GM23338 (cell line): ENCODE data around the gene MAP4K4. TPM values are rescaled to one million over a fixed set of nuclear protein-coding genes. Genes with fewer than 3 reads are reported as not detected.
A peak's percentile ranks its signal among the peaks of the same experiment; 100 is the strongest.

Source experiments
- ATAC-seq: fragments of 200-7000 bp; cut with Tn5 transposase; 3 replicates; pipeline ENCODE4 v1.9.1; 2020
- DNase-seq: peaks from one replicate; pipeline ENCODE4 v3.0.0-alpha.2; 2015; ENCODE audit warnings: low spot score
- H2AFZ ChIP-seq: fragments of 200-600 bp; sonication (generic); 2 replicates; pipeline ENCODE4 v1.8.0; 2016; ENCODE audit warnings: antibody characterized with exemption, mild to moderate bottlenecking, moderate library complexity
- H3F3A ChIP-seq: fragments of 200-600 bp; sonication (generic); replicated peaks from 2 replicates; pipeline ENCODE4 v1.8.0; 2017; ENCODE audit warnings: antibody characterized with exemption, mixed run types, low read depth
- H3K27ac ChIP-seq: fragments of 200-600 bp; sonication (generic); 2 replicates; pipeline ENCODE4 v1.6.1; 2016; ENCODE audit warnings: low read depth
- H3K27me3 ChIP-seq: fragments of 200-600 bp; sonication (generic); 2 replicates; pipeline ENCODE4 v1.8.0; 2016; ENCODE audit warnings: mild to moderate bottlenecking, mixed run types, moderate library complexity; ENCODE audit not compliant: insufficient read depth
- H3K36me3 ChIP-seq: fragments of 200-600 bp; sonication (generic); 2 replicates; pipeline ENCODE4 v1.8.0; 2016; ENCODE audit warnings: mild to moderate bottlenecking; ENCODE audit not compliant: insufficient read depth
- H3K4me1 ChIP-seq: fragments of 200-600 bp; sonication (generic); 2 replicates; pipeline ENCODE4 v1.8.0; 2016; ENCODE audit warnings: mild to moderate bottlenecking, moderate library complexity; ENCODE audit not compliant: insufficient read depth
- H3K4me2 ChIP-seq: fragments of 200-600 bp; sonication (generic); 2 replicates; pipeline ENCODE4 v1.7.1; 2017; ENCODE audit warnings: mixed run types
- H3K4me3 ChIP-seq: fragments of 200-600 bp; sonication (generic); 2 replicates; pipeline ENCODE4 v1.6.1; 2016; ENCODE audit warnings: mixed run types
- H3K79me2 ChIP-seq: fragments of 200-600 bp; sonication (generic); replicated peaks from 2 replicates; pipeline ENCODE4 v1.8.0; 2017; ENCODE audit warnings: mild to moderate bottlenecking; ENCODE audit not compliant: insufficient read depth
- H3K9me2 ChIP-seq: fragments of 200-600 bp; sonication (generic); 2 replicates; pipeline ENCODE4 v1.8.0; 2017; ENCODE audit not compliant: insufficient read depth
- H4K20me1 ChIP-seq: fragments of 200-600 bp; sonication (generic); replicated peaks from 2 replicates; pipeline ENCODE4 v1.8.0; 2017; ENCODE audit warnings: mild to moderate bottlenecking; ENCODE audit not compliant: insufficient read depth
- H3K27ac Mint-ChIP-seq: 2 replicates; pipeline ENCODE4 v1.8.0; 2020; ENCODE audit warnings: inconsistent platforms, mild to moderate bottlenecking, moderate library complexity, mixed read lengths
- H3K27me3 Mint-ChIP-seq: 3 replicates; pipeline ENCODE4 v1.8.0; 2022; ENCODE audit warnings: low read depth, mild to moderate bottlenecking, moderate library complexity, mixed read lengths, inconsistent platforms; ENCODE audit not compliant: insufficient read depth, poor library complexity
- H3K36me3 Mint-ChIP-seq: 3 replicates; pipeline ENCODE4 v1.8.0; 2021; ENCODE audit warnings: low read depth, mild to moderate bottlenecking, inconsistent platforms, moderate library complexity, mixed read lengths
- H3K4me1 Mint-ChIP-seq: 3 replicates; pipeline ENCODE4 v1.8.0; 2020; ENCODE audit warnings: mild to moderate bottlenecking, inconsistent platforms, mixed read lengths
- H3K4me3 Mint-ChIP-seq: 3 replicates; pipeline ENCODE4 v1.8.0; 2021; ENCODE audit warnings: moderate library complexity, mild to moderate bottlenecking, inconsistent platforms, mixed read lengths
- H3K9me3 Mint-ChIP-seq: 3 replicates; pipeline ENCODE4 v1.8.0; 2020; ENCODE audit warnings: moderate library complexity, mild to moderate bottlenecking, inconsistent platforms, mixed read lengths
- CREB1 ChIP-seq: fragments of 250-450 bp; sonication (Bioruptor Pico); IDR thresholded peaks from 2 replicates; pipeline ENCODE4 v1.5.0; 2020; ENCODE audit warnings: low read depth, mild to moderate bottlenecking, moderate library complexity
- EZH2 ChIP-seq: fragments of 200-600 bp; sonication (generic); IDR thresholded peaks from one replicate; pipeline ENCODE4 v1.8.0; 2017; ENCODE audit warnings: antibody characterized with exemption, mild to moderate bottlenecking, low read depth; ENCODE audit not compliant: unreplicated experiment
- EZH2phosphoT487 ChIP-seq: fragments of 200-600 bp; sonication (generic); IDR thresholded peaks from one replicate; pipeline ENCODE4 v1.8.1; 2018; ENCODE audit warnings: antibody characterized with exemption; ENCODE audit not compliant: unreplicated experiment
- JUNB ChIP-seq: IDR thresholded peaks from one replicate; pipeline ENCODE4 v1.6.1; 2016; ENCODE audit warnings: antibody characterized with exemption; ENCODE audit not compliant: unreplicated experiment
- NANOG ChIP-seq: IDR thresholded peaks from 2 replicates; pipeline ENCODE4 v1.6.1; 2016; ENCODE audit warnings: antibody characterized with exemption, borderline replicate concordance
- POLR2AphosphoS5 ChIP-seq: IDR thresholded peaks from 2 replicates; pipeline ENCODE4 v1.6.1; 2016; ENCODE audit warnings: antibody characterized with exemption, low read depth
- ZNF114 ChIP-seq: fragments of 250-450 bp; sonication (Bioruptor Pico); IDR thresholded peaks from 2 replicates; pipeline ENCODE4 v1.5.0; 2020; ENCODE audit warnings: mild to moderate bottlenecking, moderate library complexity
- ZNF331 ChIP-seq: fragments of 250-450 bp; sonication (Bioruptor Pico); IDR thresholded peaks from 2 replicates; pipeline ENCODE4 v1.5.0; 2020; ENCODE audit warnings: low read depth, mild to moderate bottlenecking, moderate library complexity
- polyA plus RNA-seq: library from polyadenylated mRNA; unstranded; fragments of >200 nt; fragmentation: Nextera tagmentation; extraction: Ambion mirVana; gene quantifications from 2 replicates; pipeline ENCODE4 v1.2.1, GENCODE V29; 2016
- total RNA-seq: library from RNA; depleted of rRNA; stranded (reverse); fragments of >200 nt; shearing (Covaris generic); gene quantifications from 2 replicates; pipeline ENCODE4 v1.2.3, GENCODE V29; 2014
- TF ChIP-seq, protein P1 (sequence below), 2 experiments: fragments of 200-600 bp in 1 of 2; sonication (generic) in 1 of 2; conservative IDR thresholded peaks; 2 replicates each; pipeline versions ENCODE4 v1.5.1 to v1.6.1; 2016 to 2017; ENCODE audit warnings: antibody characterized with exemption in 2 of 2, low read depth in 2 of 2, mild to moderate bottlenecking in 2 of 2, moderate library complexity in 1 of 2
- TF ChIP-seq, protein P2 (sequence below): IDR thresholded peaks from one replicate; pipeline ENCODE4 v1.6.1; 2018; ENCODE audit warnings: antibody characterized with exemption; ENCODE audit not compliant: unreplicated experiment
- TF ChIP-seq, protein P3 (sequence below): IDR thresholded peaks from 2 replicates; pipeline ENCODE4 v1.6.1; 2016; ENCODE audit warnings: antibody characterized with exemption

The MAP4K4 gene
- total and polyA plus RNA-seq, 2 experiments from 2014 or later: 34.6 to 99.2 TPM

DNA sequence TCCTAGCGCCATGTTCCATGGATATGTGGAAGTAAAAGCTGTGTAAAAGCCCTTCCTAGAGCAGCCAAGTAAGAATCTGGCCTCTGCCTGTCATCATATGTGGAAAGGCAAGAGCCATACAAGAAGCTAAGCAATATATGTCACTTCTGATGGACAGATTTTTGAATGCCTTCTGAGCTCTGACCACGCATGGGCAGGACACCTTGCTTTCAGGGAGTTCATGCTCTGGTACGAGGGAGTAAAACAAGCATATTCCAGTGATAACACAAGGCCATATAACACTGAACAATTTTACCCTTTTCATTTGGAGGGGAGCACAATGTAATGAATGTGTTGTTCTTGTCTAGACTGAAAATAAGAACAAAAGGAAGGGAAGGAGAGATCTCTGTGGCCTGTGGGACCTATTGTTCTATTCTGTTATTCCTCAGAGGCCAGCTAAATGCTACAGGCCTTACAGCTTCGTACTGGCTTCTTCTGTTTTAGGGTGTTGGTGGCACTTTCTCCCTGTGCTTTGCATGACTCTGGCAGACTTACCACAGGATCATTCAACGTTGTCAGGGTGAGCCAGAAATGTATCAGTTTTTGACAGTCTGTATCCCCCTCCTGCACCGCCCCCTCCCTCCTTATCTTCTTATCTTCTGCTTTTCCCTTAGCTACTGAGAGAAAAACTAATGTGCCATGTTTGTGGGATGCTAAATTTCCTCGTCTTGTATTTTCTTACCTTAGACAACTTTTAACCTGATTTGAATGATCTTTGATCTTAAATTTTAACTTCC lies 99.5 kb downstream of the MAP4K4 start (continued):
- TF ChIP-seq JUNB: no peak
- TF ChIP-seq ZNF331 (CRISPR knock-in tag): no peak
- no peak for TF ChIP-seq NANOG
- TF ChIP-seq POLR2AphosphoS5: no peak

DNA sequence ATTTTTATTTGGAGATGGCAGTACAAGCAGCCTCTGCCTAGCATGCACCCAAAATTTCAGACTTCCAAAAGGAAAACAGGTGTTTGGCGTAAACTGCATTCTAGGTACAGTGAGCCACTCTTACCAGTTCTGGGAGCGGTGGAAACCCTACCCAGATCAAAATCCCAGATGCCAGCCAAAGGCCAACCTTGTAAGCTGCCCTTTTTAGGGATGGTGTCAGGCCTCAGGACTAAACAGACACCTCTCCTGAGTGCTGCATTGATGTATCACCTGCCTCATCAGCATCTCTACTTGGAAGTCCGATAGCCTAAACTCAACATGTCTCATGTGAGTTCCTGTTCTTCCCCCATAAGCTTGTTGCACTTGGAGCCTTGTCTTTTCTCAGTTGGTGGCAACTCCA lies 104.0 kb downstream of the MAP4K4 start:
- Mint-ChIP-seq H3K27ac (no peak overlapping the region), H3K4me1 (peaks cover 47% of the 10 kb centered on the region), H3K4me3 (no peak overlapping the region), H3K9me3 (no peaks in the 10 kb centered on the region), H3K27me3 (peaks cover 4% of the 10 kb centered on the region), H3K36me3 (no peaks in the 10 kb centered on the region)
- ATAC-seq (no peak), DNase-seq (no peak)
- Histone ChIP-seq H2AFZ (no peak overlapping the region), H3K9me2 (no peaks in the 10 kb centered on the region), H4K20me1 (peaks cover 4% of the 10 kb centered on the region; the same call in 1 of the 2 replicates), H3K4me1 (peaks cover 36% of the 10 kb centered on the region), H3K4me3 (no peak overlapping the region), H3F3A (no peaks in the 10 kb centered on the region; the same call in 1 of the 2 replicates), H3K27me3 (no peaks in the 10 kb centered on the region), H3K27ac (0 out of 2 replicates have a peak overlapping the region, but pooled peaks have one; percentile 22), H3K4me2 (no peak overlapping the region), H3K79me2 (peaks cover 94% of the 10 kb centered on the region), H3K36me3 (no peaks in the 10 kb centered on the region)
- TF ChIP-seq ZNF331 (CRISPR knock-in tag): no peak
- no peak for TF ChIP-seq POLR2AphosphoS5
- TF ChIP-seq NANOG: no peak
- no peak for TF ChIP-seq EZH2phosphoT487
- TF ChIP-seq, protein P1, sequence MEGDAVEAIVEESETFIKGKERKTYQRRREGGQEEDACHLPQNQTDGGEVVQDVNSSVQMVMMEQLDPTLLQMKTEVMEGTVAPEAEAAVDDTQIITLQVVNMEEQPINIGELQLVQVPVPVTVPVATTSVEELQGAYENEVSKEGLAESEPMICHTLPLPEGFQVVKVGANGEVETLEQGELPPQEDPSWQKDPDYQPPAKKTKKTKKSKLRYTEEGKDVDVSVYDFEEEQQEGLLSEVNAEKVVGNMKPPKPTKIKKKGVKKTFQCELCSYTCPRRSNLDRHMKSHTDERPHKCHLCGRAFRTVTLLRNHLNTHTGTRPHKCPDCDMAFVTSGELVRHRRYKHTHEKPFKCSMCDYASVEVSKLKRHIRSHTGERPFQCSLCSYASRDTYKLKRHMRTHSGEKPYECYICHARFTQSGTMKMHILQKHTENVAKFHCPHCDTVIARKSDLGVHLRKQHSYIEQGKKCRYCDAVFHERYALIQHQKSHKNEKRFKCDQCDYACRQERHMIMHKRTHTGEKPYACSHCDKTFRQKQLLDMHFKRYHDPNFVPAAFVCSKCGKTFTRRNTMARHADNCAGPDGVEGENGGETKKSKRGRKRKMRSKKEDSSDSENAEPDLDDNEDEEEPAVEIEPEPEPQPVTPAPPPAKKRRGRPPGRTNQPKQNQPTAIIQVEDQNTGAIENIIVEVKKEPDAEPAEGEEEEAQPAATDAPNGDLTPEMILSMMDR (conservative IDR thresholded peaks at IDR 0.05; ENCODE audit: low read depth in 2 of 2): no peak
- TF ChIP-seq EZH2: no peak
- TF ChIP-seq CREB1 (CRISPR knock-in tag): no peak
- TF ChIP-seq ZNF114: no peak
- no peak for TF ChIP-seq JUNB
- TF ChIP-seq, protein P2, sequence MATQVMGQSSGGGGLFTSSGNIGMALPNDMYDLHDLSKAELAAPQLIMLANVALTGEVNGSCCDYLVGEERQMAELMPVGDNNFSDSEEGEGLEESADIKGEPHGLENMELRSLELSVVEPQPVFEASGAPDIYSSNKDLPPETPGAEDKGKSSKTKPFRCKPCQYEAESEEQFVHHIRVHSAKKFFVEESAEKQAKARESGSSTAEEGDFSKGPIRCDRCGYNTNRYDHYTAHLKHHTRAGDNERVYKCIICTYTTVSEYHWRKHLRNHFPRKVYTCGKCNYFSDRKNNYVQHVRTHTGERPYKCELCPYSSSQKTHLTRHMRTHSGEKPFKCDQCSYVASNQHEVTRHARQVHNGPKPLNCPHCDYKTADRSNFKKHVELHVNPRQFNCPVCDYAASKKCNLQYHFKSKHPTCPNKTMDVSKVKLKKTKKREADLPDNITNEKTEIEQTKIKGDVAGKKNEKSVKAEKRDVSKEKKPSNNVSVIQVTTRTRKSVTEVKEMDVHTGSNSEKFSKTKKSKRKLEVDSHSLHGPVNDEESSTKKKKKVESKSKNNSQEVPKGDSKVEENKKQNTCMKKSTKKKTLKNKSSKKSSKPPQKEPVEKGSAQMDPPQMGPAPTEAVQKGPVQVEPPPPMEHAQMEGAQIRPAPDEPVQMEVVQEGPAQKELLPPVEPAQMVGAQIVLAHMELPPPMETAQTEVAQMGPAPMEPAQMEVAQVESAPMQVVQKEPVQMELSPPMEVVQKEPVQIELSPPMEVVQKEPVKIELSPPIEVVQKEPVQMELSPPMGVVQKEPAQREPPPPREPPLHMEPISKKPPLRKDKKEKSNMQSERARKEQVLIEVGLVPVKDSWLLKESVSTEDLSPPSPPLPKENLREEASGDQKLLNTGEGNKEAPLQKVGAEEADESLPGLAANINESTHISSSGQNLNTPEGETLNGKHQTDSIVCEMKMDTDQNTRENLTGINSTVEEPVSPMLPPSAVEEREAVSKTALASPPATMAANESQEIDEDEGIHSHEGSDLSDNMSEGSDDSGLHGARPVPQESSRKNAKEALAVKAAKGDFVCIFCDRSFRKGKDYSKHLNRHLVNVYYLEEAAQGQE: no peak
- TF ChIP-seq, protein P3, sequence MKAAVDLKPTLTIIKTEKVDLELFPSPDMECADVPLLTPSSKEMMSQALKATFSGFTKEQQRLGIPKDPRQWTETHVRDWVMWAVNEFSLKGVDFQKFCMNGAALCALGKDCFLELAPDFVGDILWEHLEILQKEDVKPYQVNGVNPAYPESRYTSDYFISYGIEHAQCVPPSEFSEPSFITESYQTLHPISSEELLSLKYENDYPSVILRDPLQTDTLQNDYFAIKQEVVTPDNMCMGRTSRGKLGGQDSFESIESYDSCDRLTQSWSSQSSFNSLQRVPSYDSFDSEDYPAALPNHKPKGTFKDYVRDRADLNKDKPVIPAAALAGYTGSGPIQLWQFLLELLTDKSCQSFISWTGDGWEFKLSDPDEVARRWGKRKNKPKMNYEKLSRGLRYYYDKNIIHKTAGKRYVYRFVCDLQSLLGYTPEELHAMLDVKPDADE: no peak
